Measurements from ENCODE around the gene MALT1.

The MALT1 gene

DNA sequence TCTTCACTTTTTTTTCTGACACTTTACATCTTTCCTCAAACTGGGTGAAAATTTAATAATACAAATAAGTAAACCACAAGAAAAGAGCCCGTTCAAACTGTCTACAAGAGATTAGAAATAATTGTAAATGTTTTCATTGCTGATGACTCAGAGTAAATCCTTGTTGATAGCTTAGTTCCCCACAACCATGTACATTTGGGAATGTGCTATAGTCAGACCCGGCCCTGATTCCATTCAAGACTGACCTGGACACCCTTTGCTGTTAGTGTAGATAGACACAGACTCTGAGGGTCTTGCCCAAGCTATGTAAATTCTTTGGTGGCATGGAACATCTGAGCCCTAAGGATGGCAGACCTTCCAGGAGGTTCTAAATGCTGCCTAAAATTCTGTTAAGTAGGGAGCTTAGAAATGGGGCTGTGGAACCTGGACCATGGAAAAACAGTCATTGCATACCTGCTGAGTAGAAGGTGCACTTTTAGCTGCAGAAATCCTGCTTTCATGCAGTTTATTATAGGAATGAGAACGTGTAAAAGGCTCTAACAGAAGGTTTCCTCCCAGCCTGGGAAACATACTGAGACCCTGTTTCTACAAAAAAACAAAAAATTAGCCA is 3.7 kb downstream of the MALT1 start:
- Histone ChIP-seq H3K36me3 (ENCODE audit: control insufficient read depth in 1 of 2, insufficient read depth in 2 of 2, low read length in 2 of 2) (peaks cover 0 to 4% of the 10 kb centered on the region in 2 experiments), H3K4ac (ENCODE audit: low read depth, low read length) (no peak overlapping the region), H3K27me3 (ENCODE audit: insufficient read depth, low read length) (no peaks in the 10 kb centered on the region), H4K12ac (ENCODE audit: low read depth, low read length) (no peak overlapping the region), H2AK5ac (ENCODE audit: low read length) (no peak overlapping the region), H3K4me2 (ENCODE audit: low read length) (no peak overlapping the region), H3K9me3 (ENCODE audit: insufficient read depth, low read depth, low read length) (no peaks in the 10 kb centered on the region), H3K4me3 (ENCODE audit: low read depth, low read length) (no peak overlapping the region), H2BK5ac (ENCODE audit: low read depth, low read length, poor library complexity) (no peak overlapping the region), H3K14ac (ENCODE audit: low read length) (no peak overlapping the region), H3K4me1 (ENCODE audit: control insufficient read depth in 1 of 2, insufficient read depth in 2 of 2, low read length in 2 of 2) (peaks cover 7 to 15% of the 10 kb centered on the region in 2 experiments), H3K23ac (ENCODE audit: low read length) (no peak overlapping the region), H2BK120ac (ENCODE audit: insufficient read depth, low read length, poor library complexity) (no peak overlapping the region), H4K91ac (ENCODE audit: low read depth, low read length) (no peak overlapping the region), H2BK12ac (ENCODE audit: low read length) (no peak overlapping the region), H3K27ac (ENCODE audit: low read depth, low read length) (no peak overlapping the region), H3K18ac (ENCODE audit: low read length) (no peak overlapping the region), H4K8ac (ENCODE audit: low read depth, low read length) (no peak overlapping the region), H2AFZ (ENCODE audit: insufficient read depth, low read length, poor library complexity) (no peak overlapping the region), H3K79me1 (ENCODE audit: low read length) (peaks cover 17% of the 10 kb centered on the region), H3K79me2 (ENCODE audit: control insufficient read depth, insufficient read depth, low read length, poor library complexity) (peaks cover 16% of the 10 kb centered on the region), H3K9ac (ENCODE audit: low read length) (no peak overlapping the region)
- no peak for DNase-seq
- no CpG with 5 or more reads among the region's 3 CpGs for WGBS (ENCODE audit: extremely low coverage, insufficient coverage, insufficient read length)

GRCh38 chr18:58676270-58676669 is 5.0 kb downstream of the MALT1 start:
- peaks cover 0 to 4% of the 10 kb centered on the region in 2 experiments for H3K36me3 ChIP-seq (ENCODE audit: control insufficient read depth in 1 of 2, insufficient read depth in 2 of 2, low read length in 2 of 2)
- peaks cover 14% of the 10 kb centered on the region for H3K79me2 ChIP-seq (ENCODE audit: control insufficient read depth, insufficient read depth, low read length, poor library complexity)
- no peak overlapping the region for H3K18ac ChIP-seq (ENCODE audit: low read length)
- WGBS (ENCODE audit: extremely low coverage, insufficient coverage, insufficient read length) = no CpG with 5 or more reads among the region's 1 CpG
- no peak overlapping the region for H3K23ac ChIP-seq (ENCODE audit: low read length)
- no peak overlapping the region for H2BK120ac ChIP-seq (ENCODE audit: insufficient read depth, low read length, poor library complexity)
- no peak overlapping the region for H3K14ac ChIP-seq (ENCODE audit: low read length)
- no peak overlapping the region for H3K27ac ChIP-seq (ENCODE audit: low read depth, low read length)
- peaks cover 3 to 9% of the 10 kb centered on the region in 2 experiments for H3K4me1 ChIP-seq (ENCODE audit: control insufficient read depth in 1 of 2, insufficient read depth in 2 of 2, low read length in 2 of 2)
- H2AFZ ChIP-seq (ENCODE audit: insufficient read depth, low read length, poor library complexity) = no peak overlapping the region
- H4K91ac ChIP-seq (ENCODE audit: low read depth, low read length) = no peak overlapping the region
- DNase-seq = no peak
- H2BK5ac ChIP-seq (ENCODE audit: low read depth, low read length, poor library complexity) = no peak overlapping the region
- peak overlapping the region; percentile 57 for H3K4ac ChIP-seq (ENCODE audit: low read depth, low read length)
- no peak overlapping the region for H2AK5ac ChIP-seq (ENCODE audit: low read length)
- H4K8ac ChIP-seq (ENCODE audit: low read depth, low read length) = no peak overlapping the region
- no peak overlapping the region for H2BK12ac ChIP-seq (ENCODE audit: low read length)
- no peak overlapping the region for H3K9ac ChIP-seq (ENCODE audit: low read length)
- H4K12ac ChIP-seq (ENCODE audit: low read depth, low read length) = no peak overlapping the region
- H3K79me1 ChIP-seq (ENCODE audit: low read length) = peaks cover 9% of the 10 kb centered on the region
- H3K27me3 ChIP-seq (ENCODE audit: insufficient read depth, low read length) = no peaks in the 10 kb centered on the region
- no peaks in the 10 kb centered on the region for H3K9me3 ChIP-seq (ENCODE audit: insufficient read depth, low read depth, low read length)
- H3K4me3 ChIP-seq (ENCODE audit: low read depth, low read length) = no peak overlapping the region
- no peak overlapping the region for H3K4me2 ChIP-seq (ENCODE audit: low read length)

- H3K23ac ChIP-seq (ENCODE audit: low read length) = no peak overlapping the region
- no peaks in the 10 kb centered on the region for H3K9me3 ChIP-seq (ENCODE audit: insufficient read depth, low read depth, low read length)
- H2AFZ ChIP-seq (ENCODE audit: insufficient read depth, low read length, poor library complexity) = no peak overlapping the region
- no peak overlapping the region for H2AK5ac ChIP-seq (ENCODE audit: low read length)
- H3K4me1 ChIP-seq (ENCODE audit: control insufficient read depth in 1 of 2, insufficient read depth in 2 of 2, low read length in 2 of 2) = peaks cover 0 to 3% of the 10 kb centered on the region in 2 experiments
- H3K4ac ChIP-seq (ENCODE audit: low read depth, low read length) = no peak overlapping the region
- H3K4me3 ChIP-seq (ENCODE audit: low read depth, low read length) = no peak overlapping the region
- no peak overlapping the region for H2BK12ac ChIP-seq (ENCODE audit: low read length)
- H3K18ac ChIP-seq (ENCODE audit: low read length) = no peak overlapping the region
- no peaks in the 10 kb centered on the region for H3K27me3 ChIP-seq (ENCODE audit: insufficient read depth, low read length)
- H3K79me1 ChIP-seq (ENCODE audit: low read length) = no peaks in the 10 kb centered on the region
- no peak overlapping the region for H3K9ac ChIP-seq (ENCODE audit: low read length)
- no peak overlapping the region for H3K4me2 ChIP-seq (ENCODE audit: low read length)
- no peak overlapping the region for H4K8ac ChIP-seq (ENCODE audit: low read depth, low read length)
- no peak overlapping the region for H3K14ac ChIP-seq (ENCODE audit: low read length)
- WGBS (ENCODE audit: extremely low coverage, insufficient coverage, insufficient read length) = no CpG with 5 or more reads among the region's 5 CpGs
- no peak overlapping the region for H4K12ac ChIP-seq (ENCODE audit: low read depth, low read length)
- no peak overlapping the region for H3K27ac ChIP-seq (ENCODE audit: low read depth, low read length)
- no peak overlapping the region for H2BK5ac ChIP-seq (ENCODE audit: low read depth, low read length, poor library complexity)
- H4K91ac ChIP-seq (ENCODE audit: low read depth, low read length) = no peak overlapping the region
- no peak for DNase-seq
- no peak overlapping the region for H2BK120ac ChIP-seq (ENCODE audit: insufficient read depth, low read length, poor library complexity)
- no peaks in the 10 kb centered on the region for H3K79me2 ChIP-seq (ENCODE audit: control insufficient read depth, insufficient read depth, low read length, poor library complexity)
- H3K36me3 ChIP-seq (ENCODE audit: control insufficient read depth in 1 of 2, insufficient read depth in 2 of 2, low read length in 2 of 2) = peaks cover 12 to 14% of the 10 kb centered on the region in 2 experiments
Measured at GRCh38 chr18:58682429-58683069, 11.3 kb downstream of the MALT1 start.

- Histone ChIP-seq H3K36me3 (ENCODE audit: control insufficient read depth in 1 of 2, insufficient read depth in 2 of 2, low read length in 2 of 2) (peaks cover 26% of the 10 kb centered on the region in 2 experiments), H3K4me3 (ENCODE audit: low read depth, low read length) (no peak overlapping the region), H2BK5ac (ENCODE audit: low read depth, low read length, poor library complexity) (no peak overlapping the region), H3K14ac (ENCODE audit: low read length) (no peak overlapping the region), H3K4me2 (ENCODE audit: low read length) (no peak overlapping the region), H4K8ac (ENCODE audit: low read depth, low read length) (no peak overlapping the region), H2BK120ac (ENCODE audit: insufficient read depth, low read length, poor library complexity) (no peak overlapping the region), H3K79me1 (ENCODE audit: low read length) (no peaks in the 10 kb centered on the region), H4K91ac (ENCODE audit: low read depth, low read length) (no peak overlapping the region), H2BK12ac (ENCODE audit: low read length) (no peak overlapping the region), H2AK5ac (ENCODE audit: low read length) (no peak overlapping the region), H3K9me3 (ENCODE audit: insufficient read depth, low read depth, low read length) (no peaks in the 10 kb centered on the region), H2AFZ (ENCODE audit: insufficient read depth, low read length, poor library complexity) (no peak overlapping the region), H3K4me1 (ENCODE audit: control insufficient read depth in 1 of 2, insufficient read depth in 2 of 2, low read length in 2 of 2) (peaks cover 0 to 4% of the 10 kb centered on the region in 2 experiments), H3K4ac (ENCODE audit: low read depth, low read length) (no peak overlapping the region), H3K27ac (ENCODE audit: low read depth, low read length) (no peak overlapping the region), H4K12ac (ENCODE audit: low read depth, low read length) (no peak overlapping the region), H3K27me3 (ENCODE audit: insufficient read depth, low read length) (no peaks in the 10 kb centered on the region), H3K9ac (ENCODE audit: low read length) (no peak overlapping the region), H3K79me2 (ENCODE audit: control insufficient read depth, insufficient read depth, low read length, poor library complexity) (peaks cover 2% of the 10 kb centered on the region), H3K18ac (ENCODE audit: low read length) (no peak overlapping the region), H3K23ac (ENCODE audit: low read length) (no peak overlapping the region)
- WGBS (ENCODE audit: extremely low coverage, insufficient coverage, insufficient read length) = no CpG with 5 or more reads among the region's 6 CpGs
- peak in 1 of 2 donors; percentile 49 for DNase-seq
Measured at GRCh38 chr18:58687871-58688308, 16.6 kb downstream of the MALT1 start.
